ENCODE data around the gene ACSF3.

ACSF3 gene

GRCh38 chr16:89114159-89114981, 20.7 kb downstream of the ACSF3 start:
- DNase-seq: peak in 1 of 4 experiments; percentile 28

GRCh38 chr16:89115216-89115861, 21.7 kb downstream of the ACSF3 start:
- peak; percentile 30 to 86 (median 58) for DNase-seq

GRCh38 chr16:89116341-89117226, 22.9 kb downstream of the ACSF3 start:
- DNase-seq: no peak

- DNase-seq: no peak
These were observed 23.7 kb downstream of the ACSF3 start for GRCh38 chr16:89117227-89117974.

- no peak for DNase-seq
These were observed 24.3 kb downstream of the ACSF3 start for GRCh38 chr16:89117975-89118289.

GRCh38 chr16:89118361-89119165, 24.9 kb downstream of the ACSF3 start:
- no peak for DNase-seq

- DNase-seq: no peak
These were observed 25.5 kb downstream of the ACSF3 start for GRCh38 chr16:89119166-89119621.

GRCh38 chr16:89119661-89120141, 26.0 kb downstream of the ACSF3 start:
- DNase-seq: no peak

GRCh38 chr16:89120281-89120680, 26.6 kb downstream of the ACSF3 start:
- DNase-seq: no peak

GRCh38 chr16:89120921-89121351, 27.3 kb downstream of the ACSF3 start:
- no peak for DNase-seq

- DNase-seq: no peak
These were observed 28.2 kb downstream of the ACSF3 start for GRCh38 chr16:89121691-89122321.

- DNase-seq: peak in 3 of 4 experiments; percentile 22 to 82 (median 71)
These were observed 28.7 kb downstream of the ACSF3 start for GRCh38 chr16:89122322-89122851.

GRCh38 chr16:89123001-89123830, 29.6 kb downstream of the ACSF3 start:
- DNase-seq: no peak

GRCh38 chr16:89123831-89124100, 30.1 kb downstream of the ACSF3 start:
- no peak for DNase-seq

GRCh38 chr16:89129378-89129777, 35.7 kb downstream of the ACSF3 start:
- no peak for DNase-seq

GRCh38 chr16:89130448-89130847, 36.8 kb downstream of the ACSF3 start:
- DNase-seq: no peak

- no peak for DNase-seq
These were observed 38.1 kb downstream of the ACSF3 start for GRCh38 chr16:89131783-89132182.

- DNase-seq: no peak
These were observed 38.7 kb downstream of the ACSF3 start for GRCh38 chr16:89132194-89133005.

GRCh38 chr16:89133457-89134127, 39.9 kb downstream of the ACSF3 start:
- DNase-seq: no peak
